Measurements from ENCODE around the gene STX17.
"Not testable (repeated sequence)": the region's sequence is repeated elsewhere in the genome, so short reads cannot be mapped to it uniquely, and the experiment has no call there.

Gene STX17

DNA sequence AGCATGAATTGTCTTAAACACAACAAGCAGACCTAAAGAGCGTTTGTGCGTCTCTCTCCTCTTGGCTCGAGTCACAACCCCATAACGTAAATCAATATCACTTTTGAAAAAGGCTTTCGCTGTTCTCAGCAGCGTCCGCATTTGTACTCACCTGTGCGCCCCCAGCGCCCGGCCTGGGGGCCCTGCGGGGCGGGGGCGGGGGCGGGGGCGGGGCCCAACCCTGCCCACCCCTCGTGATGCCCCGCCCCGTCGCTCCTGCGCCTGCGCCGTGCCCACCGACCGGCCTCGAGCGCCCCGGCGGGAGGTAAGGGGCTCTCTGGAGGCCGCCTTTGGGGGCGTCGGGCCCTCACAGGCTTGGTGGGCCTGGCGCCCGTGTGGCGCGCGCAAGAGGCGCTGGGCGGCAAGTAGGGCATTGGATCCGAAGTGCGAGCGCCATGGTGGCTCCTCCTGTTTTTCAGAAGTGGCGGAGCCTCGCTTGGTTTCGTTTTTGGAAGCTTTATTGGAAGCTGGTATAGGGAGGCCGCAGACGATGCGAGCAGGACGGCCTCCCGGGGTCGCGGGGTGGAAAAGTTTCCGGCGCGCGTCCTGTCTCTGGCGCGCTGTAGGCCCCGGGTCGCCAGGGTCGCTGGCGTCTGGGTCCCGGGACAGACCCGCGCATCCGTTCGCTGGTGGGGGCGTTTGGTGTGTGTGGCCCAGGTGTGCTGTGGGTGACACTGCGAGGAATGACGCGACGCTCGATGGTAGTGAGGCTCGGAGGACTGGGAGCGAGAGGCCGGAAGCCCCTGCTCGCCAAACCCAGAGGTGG is at the start of gene STX17:
Gene STX17, plus strand, starts transcription at position 252 of the 805 bp plus-strand sequence. CDS start 8,586 bp downstream, outside the sequence.
- H3K9me3 Mint-ChIP-seq: no peaks in the 10 kb centered on the region
- peaks cover 10% of the 10 kb centered on the region for H3K36me3 Mint-ChIP-seq (ENCODE audit: low read depth)
- peak within 1 kb of the TSS; percentile 96 for H3K4me3 Mint-ChIP-seq
- H3K4me1 Mint-ChIP-seq (ENCODE audit: low read depth): peaks cover 32% of the 10 kb centered on the region
- H3K27me3 Mint-ChIP-seq: peaks cover 2% of the 10 kb centered on the region
- peak within 1 kb of the TSS; percentile 95 for H3K27ac Mint-ChIP-seq

GRCh38 chr9:99857576-99857975 is 48.9 kb upstream of the STX17 start:
- peaks cover 80% of the 10 kb centered on the region for H3K36me3 Mint-ChIP-seq (ENCODE audit: low read depth)
- H3K27ac Mint-ChIP-seq; H3K4me1 Mint-ChIP-seq (ENCODE audit: low read depth); H3K4me3 Mint-ChIP-seq; H3K9me3 Mint-ChIP-seq; H3K27me3 Mint-ChIP-seq: not testable (repeated sequence)

GRCh38 chr9:99858087-99858486 is 48.4 kb upstream of the STX17 start:
- no peaks in the 10 kb centered on the region for H3K4me1 Mint-ChIP-seq (ENCODE audit: low read depth)
- H3K9me3 Mint-ChIP-seq: no peaks in the 10 kb centered on the region
- peaks cover 80% of the 10 kb centered on the region for H3K36me3 Mint-ChIP-seq (ENCODE audit: low read depth)
- H3K27me3 Mint-ChIP-seq: no peaks in the 10 kb centered on the region
- H3K27ac Mint-ChIP-seq: no peak overlapping the region
- H3K4me3 Mint-ChIP-seq: no peak overlapping the region

DNA sequence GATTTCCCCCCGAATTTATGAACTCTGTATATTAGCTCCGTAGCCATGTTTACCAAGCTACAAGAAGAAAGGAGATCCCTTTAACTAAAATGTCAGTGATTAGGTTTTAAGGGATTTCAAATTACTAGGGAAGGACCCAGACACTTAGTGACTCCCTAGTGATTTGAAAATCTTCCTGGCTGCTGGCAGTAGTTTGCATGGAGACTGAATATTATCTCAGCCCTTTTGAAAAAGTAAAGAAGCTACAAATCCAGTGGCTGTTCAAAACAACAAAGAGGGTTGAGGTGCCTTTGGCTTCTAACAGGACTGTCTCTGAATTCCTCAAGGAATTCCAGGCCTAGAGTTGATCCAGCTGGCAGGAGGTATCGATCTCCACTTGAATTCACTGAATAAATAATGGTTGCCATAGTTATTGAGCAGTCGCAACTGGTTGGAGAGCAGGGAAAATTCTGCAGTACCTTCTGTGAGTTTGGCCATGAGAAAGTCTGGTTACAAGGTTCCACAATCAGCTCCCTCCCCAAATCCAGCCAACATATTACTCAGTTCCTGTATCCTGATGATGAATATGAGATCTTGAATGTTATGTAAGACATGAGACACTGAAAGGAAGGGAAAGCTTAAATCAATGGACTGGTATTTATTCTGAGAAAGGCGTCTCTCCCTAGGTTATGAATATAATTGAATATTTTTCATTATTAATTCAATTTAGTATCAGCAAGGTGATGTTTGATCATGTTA is 47.0 kb upstream of the STX17 start:
- H3K4me3 Mint-ChIP-seq: no peak overlapping the region
- H3K27ac Mint-ChIP-seq: no peak overlapping the region
- H3K27me3 Mint-ChIP-seq: no peaks in the 10 kb centered on the region
- peaks cover 93% of the 10 kb centered on the region for H3K36me3 Mint-ChIP-seq (ENCODE audit: low read depth)
- H3K4me1 Mint-ChIP-seq (ENCODE audit: low read depth): no peaks in the 10 kb centered on the region
- H3K9me3 Mint-ChIP-seq: no peaks in the 10 kb centered on the region

GRCh38 chr9:99860266-99860665 is 46.2 kb upstream of the STX17 start:
- Mint-ChIP-seq H3K4me3 (no peak overlapping the region), H3K4me1 (ENCODE audit: low read depth) (no peaks in the 10 kb centered on the region), H3K27ac (no peak overlapping the region), H3K9me3 (no peaks in the 10 kb centered on the region), H3K27me3 (no peaks in the 10 kb centered on the region), H3K36me3 (ENCODE audit: low read depth) (peaks cover 91% of the 10 kb centered on the region)

GRCh38 chr9:99863955-99864354 is 42.5 kb upstream of the STX17 start:
- no peaks in the 10 kb centered on the region for H3K27me3 Mint-ChIP-seq
- H3K4me1 Mint-ChIP-seq (ENCODE audit: low read depth): peaks cover 15% of the 10 kb centered on the region
- peaks cover 75% of the 10 kb centered on the region for H3K36me3 Mint-ChIP-seq (ENCODE audit: low read depth)
- H3K27ac Mint-ChIP-seq: no peak overlapping the region
- no peaks in the 10 kb centered on the region for H3K9me3 Mint-ChIP-seq
- no peak overlapping the region for H3K4me3 Mint-ChIP-seq

DNA sequence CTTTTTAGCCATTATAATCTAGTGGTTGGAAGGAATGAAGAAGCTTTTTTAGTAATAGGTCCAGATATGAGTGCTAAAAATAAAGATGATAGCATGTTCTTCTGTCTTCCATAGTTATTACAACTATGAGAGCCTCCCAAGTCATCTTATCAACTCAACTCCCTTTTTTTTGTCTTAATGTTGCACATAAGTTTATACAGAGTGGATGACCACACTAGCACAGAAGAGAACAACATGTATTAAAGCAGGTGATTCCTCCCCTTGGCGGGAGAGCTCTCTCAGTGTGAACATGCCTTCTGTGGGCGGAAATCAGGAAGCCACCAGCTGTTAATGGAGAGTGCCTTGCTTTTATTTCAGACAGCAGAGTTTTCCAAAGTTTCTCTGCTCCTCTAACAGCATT is 40.1 kb upstream of the STX17 start:
- no peak overlapping the region for H3K27ac Mint-ChIP-seq
- no peaks in the 10 kb centered on the region for H3K9me3 Mint-ChIP-seq
- H3K27me3 Mint-ChIP-seq: no peaks in the 10 kb centered on the region
- peaks cover 51% of the 10 kb centered on the region for H3K36me3 Mint-ChIP-seq (ENCODE audit: low read depth)
- H3K4me3 Mint-ChIP-seq: no peak overlapping the region
- H3K4me1 Mint-ChIP-seq (ENCODE audit: low read depth): peaks cover 16% of the 10 kb centered on the region

- Mint-ChIP-seq H3K27ac (no peak overlapping the region), H3K4me1 (ENCODE audit: low read depth) (peaks cover 16% of the 10 kb centered on the region), H3K27me3 (no peaks in the 10 kb centered on the region), H3K4me3 (no peak overlapping the region), H3K9me3 (no peaks in the 10 kb centered on the region), H3K36me3 (ENCODE audit: low read depth) (peaks cover 40% of the 10 kb centered on the region)
Observed at GRCh38 chr9:99867536-99867935, 38.9 kb upstream of the STX17 start.

- Mint-ChIP-seq H3K4me1 (ENCODE audit: low read depth) (peaks cover 20% of the 10 kb centered on the region), H3K27me3 (no peaks in the 10 kb centered on the region), H3K36me3 (ENCODE audit: low read depth) (peaks cover 35% of the 10 kb centered on the region), H3K4me3 (no peak overlapping the region), H3K9me3 (no peaks in the 10 kb centered on the region), H3K27ac (no peak overlapping the region)
Observed at GRCh38 chr9:99867968-99868367, 38.5 kb upstream of the STX17 start.

GRCh38 chr9:99868845-99869244 is 37.6 kb upstream of the STX17 start:
- H3K27ac Mint-ChIP-seq: no peak overlapping the region
- no peak overlapping the region for H3K4me3 Mint-ChIP-seq
- H3K9me3 Mint-ChIP-seq: no peaks in the 10 kb centered on the region
- H3K27me3 Mint-ChIP-seq: no peaks in the 10 kb centered on the region
- H3K4me1 Mint-ChIP-seq (ENCODE audit: low read depth): peaks cover 28% of the 10 kb centered on the region
- peaks cover 27% of the 10 kb centered on the region for H3K36me3 Mint-ChIP-seq (ENCODE audit: low read depth)

DNA sequence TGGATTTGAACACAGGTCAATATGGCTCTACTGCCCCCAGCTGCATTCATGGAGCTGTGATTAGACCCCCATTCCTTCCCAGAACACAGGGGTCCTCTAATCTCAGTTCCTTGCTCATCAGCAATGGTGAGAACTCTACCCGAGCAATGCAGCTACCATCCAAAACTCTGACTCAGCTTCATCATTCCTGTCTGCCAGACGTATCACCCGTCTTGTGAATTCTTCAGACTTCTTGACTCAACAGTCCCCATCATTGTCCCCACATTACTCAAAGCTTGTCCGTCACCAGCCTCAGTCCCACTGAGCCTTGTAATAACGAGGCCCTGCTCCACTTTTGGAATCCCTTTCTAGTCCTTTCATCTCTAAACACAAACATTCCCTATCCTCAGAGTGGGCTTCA is 36.3 kb upstream of the STX17 start:
- H3K4me3 Mint-ChIP-seq: no peak overlapping the region
- H3K36me3 Mint-ChIP-seq (ENCODE audit: low read depth): peaks cover 18% of the 10 kb centered on the region
- H3K9me3 Mint-ChIP-seq: no peaks in the 10 kb centered on the region
- H3K27ac Mint-ChIP-seq: no peak overlapping the region
- H3K4me1 Mint-ChIP-seq (ENCODE audit: low read depth): peaks cover 33% of the 10 kb centered on the region
- no peaks in the 10 kb centered on the region for H3K27me3 Mint-ChIP-seq

DNA sequence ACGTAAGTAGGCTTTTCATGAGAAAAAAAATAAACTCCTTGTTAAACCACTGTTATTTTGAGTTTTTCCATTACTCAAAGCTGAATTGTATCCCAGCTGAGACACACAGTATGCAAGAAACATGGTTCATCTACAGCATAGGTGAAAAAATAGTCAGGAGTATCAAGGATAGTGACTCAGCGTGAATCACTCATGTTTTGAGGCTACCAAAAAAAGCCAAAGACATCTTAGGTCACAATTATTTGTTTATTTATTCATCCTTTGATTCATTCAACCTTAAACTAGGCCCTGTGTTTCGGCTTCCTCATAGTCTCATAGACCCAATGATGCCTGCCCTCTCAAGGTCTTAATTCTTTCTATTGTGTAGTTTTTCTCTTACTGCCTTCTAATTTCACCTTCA is 32.9 kb upstream of the STX17 start:
- no peaks in the 10 kb centered on the region for H3K9me3 Mint-ChIP-seq
- H3K27me3 Mint-ChIP-seq: peaks cover 4% of the 10 kb centered on the region
- peak overlapping the region; percentile 78 for H3K27ac Mint-ChIP-seq
- peaks cover 23% of the 10 kb centered on the region for H3K4me1 Mint-ChIP-seq (ENCODE audit: low read depth)
- peak overlapping the region; percentile 31 for H3K4me3 Mint-ChIP-seq
- no peaks in the 10 kb centered on the region for H3K36me3 Mint-ChIP-seq (ENCODE audit: low read depth)

DNA sequence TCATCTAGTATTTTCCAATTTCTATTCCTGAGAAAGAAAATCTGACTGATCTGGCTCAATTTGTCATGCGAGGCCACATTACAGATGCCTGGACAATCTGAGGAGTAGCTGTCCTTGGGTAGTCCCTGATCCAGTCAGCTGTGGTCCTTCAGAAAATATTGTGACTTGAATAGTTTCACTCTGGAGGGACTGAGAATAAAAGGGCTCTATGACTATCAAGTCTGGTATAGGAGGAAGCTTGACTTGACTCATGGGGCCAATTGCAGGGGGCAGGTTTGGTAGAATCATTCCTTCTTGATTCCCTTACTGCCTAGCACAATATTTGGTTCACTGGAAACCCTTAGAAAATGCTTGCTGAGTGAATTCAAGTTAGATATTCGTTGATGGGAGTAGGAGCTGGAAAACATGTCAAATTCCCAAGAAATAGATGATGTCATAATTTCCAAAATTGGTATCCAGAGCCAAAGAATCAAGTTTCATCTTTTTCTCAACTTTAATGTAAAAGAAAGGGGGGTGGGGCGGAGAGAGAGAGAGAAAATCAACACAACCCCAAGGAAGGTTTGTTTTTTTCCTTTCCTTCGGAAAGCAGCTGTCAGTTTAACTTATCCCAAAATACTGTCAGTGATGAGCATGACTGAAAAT is 32.4 kb upstream of the STX17 start:
- Mint-ChIP-seq H3K36me3 (ENCODE audit: low read depth) (no peaks in the 10 kb centered on the region), H3K4me1 (ENCODE audit: low read depth) (peaks cover 18% of the 10 kb centered on the region), H3K27ac (peak overlapping the region; percentile 78), H3K4me3 (peak overlapping the region; percentile 31), H3K9me3 (no peaks in the 10 kb centered on the region), H3K27me3 (peaks cover 4% of the 10 kb centered on the region)

GRCh38 chr9:99876190-99876589 is 30.3 kb upstream of the STX17 start:
- peaks cover 4% of the 10 kb centered on the region for H3K27me3 Mint-ChIP-seq
- H3K27ac Mint-ChIP-seq: no peak overlapping the region
- H3K4me1 Mint-ChIP-seq (ENCODE audit: low read depth): peaks cover 19% of the 10 kb centered on the region
- H3K4me3 Mint-ChIP-seq: no peak overlapping the region
- no peaks in the 10 kb centered on the region for H3K9me3 Mint-ChIP-seq
- no peaks in the 10 kb centered on the region for H3K36me3 Mint-ChIP-seq (ENCODE audit: low read depth)

DNA sequence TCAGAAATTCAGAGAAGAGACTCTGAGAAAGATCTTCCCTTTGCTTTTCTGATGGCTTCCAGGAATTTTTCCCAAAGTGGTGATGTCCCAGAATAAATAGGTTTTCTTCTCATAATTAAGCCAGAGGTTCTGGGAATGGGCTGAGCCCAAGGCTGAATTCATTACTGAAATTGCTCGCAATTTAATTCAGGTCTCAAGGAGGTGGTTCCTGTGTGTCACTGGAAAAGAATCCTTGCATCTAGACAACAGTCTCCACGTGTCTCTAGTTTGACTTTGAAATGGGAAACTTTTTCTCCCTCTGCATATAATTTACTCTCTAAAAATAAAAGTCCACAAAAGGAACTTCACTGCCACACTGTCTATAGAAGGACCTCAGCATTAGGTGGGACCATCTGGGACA is 27.8 kb upstream of the STX17 start:
- H3K4me3 Mint-ChIP-seq: no peak overlapping the region
- peaks cover 4% of the 10 kb centered on the region for H3K27me3 Mint-ChIP-seq

More for the DNA sequence above, 27.8 kb upstream of the STX17 start:
- no peak overlapping the region for H3K27ac Mint-ChIP-seq
- H3K36me3 Mint-ChIP-seq (ENCODE audit: low read depth): no peaks in the 10 kb centered on the region
- no peaks in the 10 kb centered on the region for H3K9me3 Mint-ChIP-seq
- H3K4me1 Mint-ChIP-seq (ENCODE audit: low read depth): peaks cover 21% of the 10 kb centered on the region

All from stimulated activated naive CD8-positive, alpha-beta T cell treated with anti-CD3 and anti-CD28 coated beads, Interleukin-15, Interleukin-2, amounts not matched to agents 100 ng/mL and 50 ng/mL, for 24 hours (primary cell).